Mesodermal cell (in vitro differentiated cells): ENCODE results near the gene OR52E5. TPM values are rescaled to one million over a fixed set of nuclear protein-coding genes. Genes with fewer than 3 reads are reported as not detected.

Experiments used
- H3K27ac ChIP-seq: 2 replicates; pipeline ENCODE4 v1.7.0; 2013; ENCODE audit warnings: mild to moderate bottlenecking, low read depth, low read length, moderate library complexity; ENCODE audit not compliant: severe bottlenecking
- H3K36me3 ChIP-seq: 2 replicates; pipeline ENCODE4 v1.7.1; 2013; ENCODE audit warnings: mild to moderate bottlenecking, low read length, moderate library complexity; ENCODE audit not compliant: control insufficient read depth, insufficient read depth
- H3K4me1 ChIP-seq: one replicate; pipeline ENCODE4 v1.7.1; 2013; ENCODE audit warnings: mild to moderate bottlenecking, low read length; ENCODE audit not compliant: insufficient read depth, control insufficient read depth, poor library complexity, severe bottlenecking
- H3K4me3 ChIP-seq: 2 replicates; pipeline ENCODE4 v1.7.0; 2013; ENCODE audit warnings: low read length, control low read depth, mild to moderate bottlenecking; ENCODE audit not compliant: insufficient read depth, poor library complexity, severe bottlenecking; ENCODE audit errors: extremely low read depth
- H3K9me3 ChIP-seq: 2 replicates; pipeline ENCODE4 v1.7.1; 2013; ENCODE audit warnings: mild to moderate bottlenecking, low read length, moderate library complexity; ENCODE audit not compliant: control insufficient read depth
- WGBS, 2 experiments: methylation state at CpG; one replicate each; pipeline ENCODE4 v1.1.5; 2013; ENCODE audit warnings: missing lambda C conversion rate in 2 of 2; ENCODE audit not compliant: insufficient coverage in 2 of 2; 5-methylcytosine and 5-hydroxymethylcytosine counted together
- polyA plus RNA-seq, 2 experiments: library from polyadenylated mRNA; stranded (reverse); fragments of 50-300 nt; gene quantifications; one replicate each; pipeline ENCODE4 v1.2.3, GENCODE V29; 2013

OR52E5 gene
- polyA plus RNA-seq (2013, experiment 1 of 2), result not detected
- polyA plus RNA-seq (2013, experiment 2 of 2), result not detected

GRCh38 chr11:5892908-5893307 is at the start of gene OR52E5:
Gene OR52E5 (plus strand): TSS chr11:5893208. CDS start chr11:5900777, 7,569 bp downstream.
- H3K4me1 ChIP-seq, result no peaks in the 10 kb centered on the region
- no peaks in the 10 kb centered on the region for H3K36me3 ChIP-seq

GRCh38 chr11:5846701-5847100 is 46.3 kb upstream of the OR52E5 start:
- WGBS, 2 experiments, result 100% methylated on average over 1 of the region's 1 CpG; no CpG with 5 or more reads in 1 of the 2 experiments
- Histone ChIP-seq H3K4me1 (no peaks in the 10 kb centered on the region), H3K4me3 (no peak overlapping the region), H3K9me3 (no peaks in the 10 kb centered on the region), H3K27ac (no peak overlapping the region), H3K36me3 (no peaks in the 10 kb centered on the region)

More at GRCh38 chr11:5892908-5893307, at the start of gene OR52E5:
- no peaks in the 10 kb centered on the region for H3K9me3 ChIP-seq
- WGBS, 2 experiments, result 85 to 96% methylated on average over 3 of the region's 3 CpGs
- no peak within 1 kb of the TSS for H3K27ac ChIP-seq
- no peak within 1 kb of the TSS for H3K4me3 ChIP-seq

- no peaks in the 10 kb centered on the region for H3K36me3 ChIP-seq
- no peak overlapping the region for H3K27ac ChIP-seq
- H3K9me3 ChIP-seq, result no peaks in the 10 kb centered on the region
- no peak overlapping the region for H3K4me3 ChIP-seq
- no peaks in the 10 kb centered on the region for H3K4me1 ChIP-seq
Measured at GRCh38 chr11:5847711-5848110, 45.3 kb upstream of the OR52E5 start.

GRCh38 chr11:5851002-5851401 is 42.0 kb upstream of the OR52E5 start:
- Histone ChIP-seq H3K4me3 (no peak overlapping the region), H3K9me3 (no peaks in the 10 kb centered on the region), H3K4me1 (no peaks in the 10 kb centered on the region), H3K36me3 (no peaks in the 10 kb centered on the region), H3K27ac (no peak overlapping the region)
- no CpG with 5 or more reads among the region's 1 CpG for WGBS, 2 experiments

- no peak within 1 kb of the TSS for H3K4me3 ChIP-seq
- no peaks in the 10 kb centered on the region for H3K36me3 ChIP-seq
- no peak within 1 kb of the TSS for H3K27ac ChIP-seq
- no CpG with 5 or more reads among the region's 3 CpGs for WGBS, 2 experiments
- H3K4me1 ChIP-seq, result no peaks in the 10 kb centered on the region
- no peaks in the 10 kb centered on the region for H3K9me3 ChIP-seq
Measured at GRCh38 chr11:5857590-5857989, 35.4 kb upstream of the OR52E5 start, which contains the start of gene OR52E8. Gene OR52E8 (minus strand): TSS chr11:5857690. CDS start chr11:5857690, 0 bp downstream.

GRCh38 chr11:5865826-5866225 is 27.2 kb upstream of the OR52E5 start:
- Histone ChIP-seq H3K4me1 (no peaks in the 10 kb centered on the region), H3K36me3 (no peaks in the 10 kb centered on the region), H3K27ac (no peak overlapping the region), H3K9me3 (no peaks in the 10 kb centered on the region), H3K4me3 (no peak overlapping the region)
- 90% methylated on average over 1 of the region's 2 CpGs; no CpG with 5 or more reads in 1 of the 2 experiments for WGBS, 2 experiments

- H3K4me3 ChIP-seq, result no peak overlapping the region
- H3K4me1 ChIP-seq, result no peaks in the 10 kb centered on the region
- no CpG with 5 or more reads among the region's 2 CpGs for WGBS, 2 experiments
- no peak overlapping the region for H3K27ac ChIP-seq
- no peaks in the 10 kb centered on the region for H3K9me3 ChIP-seq
- H3K36me3 ChIP-seq, result no peaks in the 10 kb centered on the region
Measured at GRCh38 chr11:5878564-5878963, 14.4 kb upstream of the OR52E5 start.

- Histone ChIP-seq H3K36me3 (no peaks in the 10 kb centered on the region), H3K27ac (no peak within 1 kb of the TSS), H3K4me1 (no peaks in the 10 kb centered on the region), H3K4me3 (no peak within 1 kb of the TSS), H3K9me3 (no peaks in the 10 kb centered on the region)
- 87 to 90% methylated on average over 3 of the region's 4 CpGs for WGBS, 2 experiments
Measured at GRCh38 chr11:5880329-5880728, 12.7 kb upstream of the OR52E5 start, which contains the start of gene OR52E4. Gene OR52E4 (plus strand): TSS chr11:5880629. CDS start chr11:5884293, 3,664 bp downstream.

GRCh38 chr11:5881756-5882155 is 11.3 kb upstream of the OR52E5 start:
- H3K36me3 ChIP-seq, result no peaks in the 10 kb centered on the region
- no peaks in the 10 kb centered on the region for H3K4me1 ChIP-seq
- no peak overlapping the region for H3K27ac ChIP-seq
- H3K4me3 ChIP-seq, result no peak overlapping the region
- no peaks in the 10 kb centered on the region for H3K9me3 ChIP-seq

GRCh38 chr11:5887172-5887571 is 5.8 kb upstream of the OR52E5 start:
- no peaks in the 10 kb centered on the region for H3K4me1 ChIP-seq
- no peaks in the 10 kb centered on the region for H3K36me3 ChIP-seq
- 93 to 100% methylated on average over 1 to 2 of the region's 3 CpGs for WGBS, 2 experiments
- H3K9me3 ChIP-seq, result no peaks in the 10 kb centered on the region
- no peak overlapping the region for H3K27ac ChIP-seq
- no peak overlapping the region for H3K4me3 ChIP-seq

- no peaks in the 10 kb centered on the region for H3K36me3 ChIP-seq
- no peaks in the 10 kb centered on the region for H3K4me1 ChIP-seq
- no peaks in the 10 kb centered on the region for H3K9me3 ChIP-seq
- H3K27ac ChIP-seq, result no peak overlapping the region
- 60% methylated on average over 1 of the region's 1 CpG; no CpG with 5 or more reads in 1 of the 2 experiments for WGBS, 2 experiments
- H3K4me3 ChIP-seq, result no peak overlapping the region
Measured at GRCh38 chr11:5887661-5888060, 5.3 kb upstream of the OR52E5 start.
